Stimulated activated CD4-positive, alpha-beta T cell treated with anti-CD3 and anti-CD28 coated beads, Interleukin-15, amount 100 ng/mL, for 24 hours (primary cell): ENCODE results near the gene CRACDL.
A peak's percentile ranks its signal among the peaks of the same experiment; 100 is the strongest.
"Not testable (repeated sequence)": the region's sequence is repeated elsewhere in the genome, so short reads cannot be mapped to it uniquely, and the experiment has no call there.

ENCODE experiments used
- DNase-seq: peaks from one replicate; pipeline ENCODE4 v3.0.0-alpha.2; 2020

The CRACDL gene

DNA sequence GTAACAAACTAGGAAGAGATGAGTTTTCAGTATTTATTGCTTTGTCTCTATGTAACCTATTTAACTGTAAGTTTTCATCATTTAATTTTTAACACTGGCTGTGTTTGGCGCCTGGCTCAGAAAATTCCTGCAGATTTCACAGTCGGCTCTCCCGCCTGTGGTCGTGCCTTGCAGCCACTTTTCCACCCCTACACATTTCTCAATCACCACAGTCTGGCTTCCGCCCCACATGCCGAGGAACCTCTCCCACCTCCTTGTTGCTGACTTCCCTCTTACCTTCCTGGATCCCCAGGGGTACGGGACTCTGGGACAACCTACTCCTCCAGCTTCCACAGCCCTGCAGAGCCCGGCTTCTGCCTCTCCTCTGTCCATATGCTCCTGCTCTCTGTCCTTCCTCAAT lies 163.5 kb downstream of the CRACDL start:
- no peak for DNase-seq

GRCh38 chr2:98771721-98772524 lies 164.1 kb downstream of the CRACDL start:
- DNase-seq, result peak; percentile 62

GRCh38 chr2:98771264-98771663 lies 164.8 kb downstream of the CRACDL start:
- DNase-seq, result no peak

- DNase-seq, result peak; percentile 34
Measured at GRCh38 chr2:98769784-98770183, 166.2 kb downstream of the CRACDL start.

- no peak for DNase-seq
Measured at GRCh38 chr2:98769114-98769476, 166.9 kb downstream of the CRACDL start.

DNA sequence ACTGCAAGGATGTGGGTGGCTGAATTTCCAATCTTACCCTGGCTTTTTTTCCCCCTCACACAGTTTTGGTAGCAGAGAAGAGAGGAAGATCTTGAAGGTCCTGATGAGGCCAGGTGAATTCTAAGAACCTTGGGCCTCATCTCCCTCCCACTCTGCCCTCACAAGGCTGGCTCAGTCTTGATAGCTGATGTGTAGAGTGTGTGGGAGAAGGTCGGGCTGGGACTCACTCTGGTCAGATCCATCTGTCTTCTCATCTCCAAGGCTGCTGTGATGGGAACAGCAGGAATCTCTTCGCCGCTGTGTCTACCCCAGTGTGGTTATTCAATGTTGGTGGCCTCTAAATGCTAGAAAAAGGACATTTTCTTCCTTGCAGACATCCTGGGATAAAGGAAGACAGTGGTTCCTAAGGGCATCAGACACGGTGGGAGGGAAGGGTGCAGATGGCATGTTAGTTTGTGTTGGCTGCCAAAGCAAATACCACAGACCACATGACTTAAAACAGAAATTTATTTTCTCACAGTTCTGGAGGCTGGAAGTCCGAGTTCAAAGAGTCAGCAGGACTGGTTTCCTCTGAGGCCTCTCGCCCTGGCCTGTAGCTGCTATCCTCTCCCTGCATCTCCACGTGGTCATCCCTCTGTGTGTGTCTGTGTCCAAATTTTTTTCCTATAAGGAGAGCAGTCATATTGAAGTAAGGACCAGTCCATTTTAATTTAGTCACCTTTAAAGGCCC lies 167.5 kb downstream of the CRACDL start:
- DNase-seq, result peak; percentile 46

- DNase-seq, result no peak
Measured at GRCh38 chr2:98764499-98764898, 171.5 kb downstream of the CRACDL start.

DNA sequence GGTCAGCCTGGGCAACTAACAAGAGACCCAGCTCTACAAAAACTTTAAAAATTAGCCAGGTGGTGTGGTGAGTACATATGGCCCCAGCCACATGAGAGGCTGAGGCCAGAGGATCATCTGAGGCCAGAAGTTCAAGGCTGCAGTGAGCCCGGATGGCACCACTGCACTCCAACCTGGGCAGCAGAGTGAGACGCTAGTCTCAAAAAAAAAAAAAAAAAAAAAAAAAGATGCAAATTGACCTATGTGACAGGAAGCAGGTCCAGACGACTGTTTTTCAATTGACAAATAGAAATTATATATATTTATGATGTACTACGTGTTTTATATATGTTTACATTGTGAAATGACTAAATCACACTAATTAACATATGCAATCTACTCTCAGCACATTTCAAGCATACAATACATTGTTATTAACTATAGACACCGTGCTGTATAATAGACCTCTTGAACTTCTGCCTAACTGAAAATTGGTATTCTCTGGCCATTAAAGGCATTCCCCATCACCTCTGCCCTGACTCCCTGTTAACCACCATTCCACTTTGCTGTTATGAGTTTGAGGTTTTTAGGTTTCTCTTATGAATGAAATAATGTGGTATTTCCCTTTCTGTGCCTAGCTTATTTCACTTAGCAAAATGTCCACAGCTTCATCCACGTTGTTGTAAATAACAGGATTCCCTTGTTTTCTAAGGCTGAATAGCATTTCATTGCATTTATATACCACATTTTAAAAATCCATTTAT lies 172.6 kb downstream of the CRACDL start:
- DNase-seq, result no peak

DNA sequence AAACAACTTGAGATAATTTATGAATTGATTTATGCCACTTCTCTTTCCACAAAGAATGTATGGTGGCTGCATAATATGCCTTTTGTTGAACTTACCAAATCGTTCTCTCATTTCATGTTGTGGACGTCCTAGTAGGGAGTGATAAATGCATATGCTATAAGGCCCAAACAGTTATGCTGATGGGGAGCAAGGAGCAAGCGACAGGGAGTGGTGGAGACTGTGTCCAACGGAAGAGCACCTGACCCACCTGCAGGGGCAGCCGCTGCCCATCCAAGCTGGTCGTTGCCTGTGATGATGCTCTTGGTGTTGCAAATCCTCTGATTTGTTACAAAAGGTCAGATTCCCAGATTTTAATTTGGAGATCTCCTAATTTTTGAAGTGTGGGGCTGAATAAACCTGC lies 174.1 kb downstream of the CRACDL start:
- DNase-seq, result no peak

DNA sequence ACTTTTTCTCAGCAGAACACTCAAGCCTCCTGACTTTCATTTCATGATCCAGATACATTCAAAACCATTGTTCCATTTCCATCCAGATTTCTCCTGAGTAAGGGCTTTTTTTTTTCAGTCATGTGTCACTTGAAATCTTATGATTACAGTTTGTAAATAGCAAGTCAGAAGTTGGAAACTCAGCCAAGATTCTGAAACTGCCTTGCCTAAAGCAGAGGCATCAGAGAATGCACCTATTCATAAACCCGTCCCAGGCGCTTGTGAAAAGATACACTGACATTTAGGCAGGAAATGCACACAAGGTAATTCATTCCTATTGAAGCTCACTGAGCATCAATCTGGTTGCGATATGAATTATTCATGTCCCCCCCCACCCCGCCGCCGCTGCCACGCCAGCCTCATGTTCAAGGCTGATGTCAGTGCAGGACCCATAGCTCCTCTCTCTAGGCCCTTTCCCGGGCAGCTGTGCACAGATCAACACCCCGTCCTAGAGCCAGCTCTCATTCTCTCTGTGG lies 174.7 kb downstream of the CRACDL start:
- DNase-seq, result peak; percentile 81

GRCh38 chr2:98759827-98760625 lies 176.0 kb downstream of the CRACDL start:
- DNase-seq, result no peak

DNA sequence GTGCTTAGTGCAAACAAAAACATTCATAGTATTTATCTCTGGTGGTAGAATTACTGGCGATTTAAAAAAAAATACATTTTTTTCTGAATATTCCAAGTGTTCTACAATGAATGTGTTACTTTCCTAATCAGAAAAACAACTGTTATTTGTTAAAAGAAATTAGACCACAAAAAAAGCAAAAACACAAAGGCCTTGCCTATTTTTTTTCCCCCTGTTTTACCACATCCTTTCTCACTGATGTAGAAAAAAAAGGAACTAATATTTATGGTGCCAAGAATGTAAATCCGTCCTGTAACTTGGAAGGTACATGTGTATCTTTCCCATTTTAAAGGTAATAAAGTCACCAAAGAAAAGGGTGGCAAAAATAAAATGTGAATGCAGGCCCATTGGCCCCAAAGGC lies 176.7 kb downstream of the CRACDL start:
- no peak for DNase-seq

DNA sequence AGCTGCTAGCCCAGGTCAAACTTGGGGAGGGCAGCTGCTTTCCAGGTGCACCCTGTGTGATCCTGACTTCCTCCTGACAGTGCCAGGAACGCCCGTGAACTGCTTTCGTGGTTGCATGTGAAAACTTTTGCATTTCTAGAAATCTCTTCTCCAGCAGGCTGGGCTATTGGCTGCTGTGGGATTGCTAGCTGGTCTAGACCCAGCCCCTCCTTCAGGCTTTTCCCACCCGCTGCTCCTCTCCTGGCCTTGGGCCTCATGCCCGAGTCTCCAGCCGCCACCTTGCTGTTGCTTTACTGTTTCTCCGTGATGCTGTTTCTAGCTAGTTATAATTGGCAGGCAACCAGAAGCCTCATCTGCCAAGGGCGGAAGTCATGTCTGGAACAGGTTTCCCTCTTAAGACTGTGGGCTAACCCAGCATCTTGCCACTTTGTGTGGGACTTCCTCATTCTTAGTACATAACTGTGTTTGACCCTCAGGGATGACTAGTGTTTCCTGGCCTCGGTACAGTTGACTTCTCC lies 178.1 kb downstream of the CRACDL start:
- DNase-seq, result peak; percentile 53

GRCh38 chr2:98753801-98754200 lies 182.2 kb downstream of the CRACDL start:
- no peak for DNase-seq

GRCh38 chr2:98752711-98753110 lies 183.3 kb downstream of the CRACDL start:
- not testable (repeated sequence) for DNase-seq

GRCh38 chr2:98751748-98752147 lies 184.3 kb downstream of the CRACDL start:
- DNase-seq, result no peak

DNA sequence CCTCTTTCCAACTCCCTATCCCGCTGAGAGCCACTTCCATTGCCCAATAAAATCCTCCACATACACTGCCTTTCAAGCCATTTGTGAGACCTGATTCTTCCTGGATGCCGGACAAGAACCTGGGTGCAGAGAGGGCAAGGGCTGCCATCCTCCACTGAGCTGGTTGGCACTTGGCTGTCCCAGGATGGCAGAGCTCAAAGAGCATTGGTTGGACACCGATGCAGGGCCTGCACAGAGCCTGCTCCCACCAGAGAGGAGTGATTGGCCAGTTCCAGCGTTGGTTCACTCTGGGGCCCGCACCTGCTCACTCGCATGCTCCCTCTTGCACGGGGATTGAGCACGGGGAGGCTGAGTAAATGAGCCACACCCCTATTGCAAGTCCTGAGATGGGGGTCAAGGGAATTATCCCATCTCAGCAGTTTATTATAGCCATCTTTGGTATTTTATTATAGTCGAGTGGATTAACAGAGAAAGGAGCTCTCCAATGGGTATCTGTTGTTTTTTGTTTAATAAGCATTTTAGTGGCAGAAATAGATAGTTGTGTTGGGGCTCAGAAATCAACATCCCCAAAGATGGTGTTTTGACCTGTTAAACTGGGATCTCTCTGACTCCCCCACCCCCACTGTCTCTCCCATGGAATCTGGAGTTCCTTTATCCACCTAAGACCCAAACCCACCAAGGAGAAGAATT lies 185.3 kb downstream of the CRACDL start:
- no peak for DNase-seq

DNA sequence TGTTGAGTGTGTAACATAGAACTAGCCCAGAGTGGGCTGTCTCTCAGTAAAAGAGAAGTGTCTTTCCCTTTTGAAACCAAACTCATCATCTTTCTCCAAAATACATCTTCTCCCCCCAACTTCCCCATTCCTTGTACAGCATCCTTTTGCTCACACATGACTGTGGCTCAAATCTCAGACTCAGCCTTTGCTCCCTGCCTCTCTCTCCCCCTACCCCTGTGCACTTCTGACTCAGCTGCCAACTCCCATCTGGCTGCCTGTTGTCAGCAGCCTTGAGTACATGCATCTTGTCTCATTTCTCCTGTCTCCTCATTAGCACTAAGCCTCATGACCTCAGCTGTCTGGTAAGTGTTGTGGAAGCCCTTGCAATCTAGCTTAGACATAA lies 187.0 kb downstream of the CRACDL start:
- no peak for DNase-seq

DNA sequence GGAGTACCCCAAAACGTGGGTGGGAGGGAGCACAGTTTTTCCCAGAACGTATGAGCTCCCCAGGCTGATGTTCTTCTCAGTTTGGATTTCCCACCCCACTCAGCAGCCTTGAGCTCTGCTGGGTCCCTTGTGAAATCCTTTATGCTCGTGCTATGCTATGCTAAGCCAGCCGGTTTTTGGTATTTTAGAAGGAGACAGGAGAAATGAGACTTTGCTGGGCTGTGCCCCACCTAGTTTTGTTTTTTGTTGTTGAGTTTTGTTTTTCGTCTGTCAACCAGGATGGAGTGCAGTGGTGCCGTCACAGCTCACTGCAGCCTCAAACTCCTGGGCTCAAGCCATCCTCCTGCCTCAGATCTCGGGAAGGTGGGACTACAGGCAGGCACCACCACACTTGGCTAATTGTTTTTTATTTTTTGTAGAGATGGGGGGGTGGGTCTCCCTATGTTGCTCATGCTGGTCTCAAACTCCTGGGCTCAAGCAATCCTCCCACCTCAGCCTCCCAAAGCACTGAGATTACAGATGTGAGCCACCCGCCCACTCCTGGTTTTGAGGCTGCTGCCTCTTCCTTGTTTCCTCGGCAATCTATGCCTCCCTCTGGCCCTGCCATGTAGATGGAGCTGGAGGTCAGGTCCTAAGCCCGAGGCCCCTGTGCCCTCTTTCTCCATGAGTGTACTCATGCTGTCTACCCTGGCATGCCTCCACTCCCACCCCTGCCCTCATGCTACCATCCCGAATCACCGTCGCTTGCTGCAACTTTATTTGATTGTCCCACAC lies 187.5 kb downstream of the CRACDL start:
- DNase-seq, result no peak

- no peak for DNase-seq
Measured at GRCh38 chr2:98747888-98748287, 188.1 kb downstream of the CRACDL start.

DNA sequence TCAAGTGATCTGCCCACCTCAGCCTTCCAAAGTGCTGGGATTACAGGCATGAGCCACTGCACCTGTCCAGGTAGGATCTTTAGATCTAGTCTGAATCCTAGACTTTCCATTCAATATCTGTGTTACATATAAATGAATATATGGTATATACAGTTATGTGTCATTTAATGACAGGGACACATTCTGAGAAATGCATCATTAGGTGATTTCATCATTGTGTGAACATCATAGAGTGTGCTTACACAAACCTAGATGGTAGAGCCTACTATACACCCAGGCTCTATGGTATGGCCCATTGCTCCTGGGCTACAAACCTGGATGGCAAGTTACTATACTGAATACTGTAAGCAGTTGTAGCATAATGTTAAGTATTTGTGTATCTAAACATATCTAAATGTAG lies 189.6 kb downstream of the CRACDL start:
- no peak for DNase-seq
